Panc1 (cell line): ENCODE data around the gene NAA16. TPM values are rescaled to one million over a fixed set of nuclear protein-coding genes. Genes with fewer than 3 reads are reported as not detected.

Experiments
- ATAC-seq: fragments of 200-7000 bp; cut with Tn5 transposase; 2 replicates; pipeline ENCODE4 v1.9.1; 2020; ENCODE audit warnings: mild to moderate bottlenecking, moderate library complexity
- BruUV-seq: library from RNA; stranded (reverse); fragments of 400-500 nt; replicated peaks from 2 replicates; lab custom pipeline; 2021; lab: Mats Ljungman, UMichigan
- CTCF ChIA-PET: fragments of 300-600 bp; sonication (Branson Sonifier 250); formaldehyde crosslinking; loops from one replicate; lab custom pipeline; 2022; ENCODE audit warnings: antibody characterized with exemption; lab: Charles Lee
- POLR2A ChIA-PET: fragments of 300-600 bp; sonication (Branson Sonifier 250); formaldehyde crosslinking; loops from one replicate; lab custom pipeline; 2022; ENCODE audit warnings: antibody characterized with exemption; lab: Charles Lee
- DNase-seq: peaks from one replicate; pipeline ENCODE4 v3.0.0-alpha.2; 2010; ENCODE audit warnings: low read depth, low spot score
- H3K27ac ChIP-seq: 2 replicates; pipeline ENCODE4 v1.5.1; 2011; ENCODE audit warnings: mild to moderate bottlenecking, low read length, inconsistent platforms
- H3K27me3 ChIP-seq: fragments of 200-500 bp; sonication (Bioruptor generic); 2 replicates; pipeline ENCODE4 v1.6.0; 2014; ENCODE audit warnings: low read length, inconsistent platforms; ENCODE audit not compliant: control insufficient read depth, insufficient read depth
- H3K36me3 ChIP-seq: fragments of 200-500 bp; sonication (Bioruptor generic); 2 replicates; pipeline ENCODE4 v1.5.1; 2014; ENCODE audit warnings: inconsistent platforms, mild to moderate bottlenecking, low read length, moderate library complexity; ENCODE audit not compliant: control insufficient read depth, insufficient read depth
- H3K4me1 ChIP-seq: 2 replicates; pipeline ENCODE4 v1.5.1; 2011; ENCODE audit warnings: inconsistent platforms, mild to moderate bottlenecking, low read length, moderate library complexity; ENCODE audit not compliant: control insufficient read depth, insufficient read depth
- H3K4me3 ChIP-seq, 2 experiments: 2 replicates each; pipeline ENCODE4 v1.5.1; 2011 to 2012; ENCODE audit warnings: low read depth in 2 of 2, low read length in 2 of 2, mild to moderate bottlenecking in 2 of 2, inconsistent platforms in 1 of 2, moderate library complexity in 1 of 2
- H3K9me3 ChIP-seq: fragments of 200-500 bp; sonication (Bioruptor generic); 2 replicates; pipeline ENCODE4 v1.5.1; 2014; ENCODE audit warnings: low read depth, mild to moderate bottlenecking, inconsistent platforms, low read length, moderate library complexity; ENCODE audit not compliant: control insufficient read depth, insufficient read depth
- CTCF ChIP-seq: fragments of 450-650 bp; IDR thresholded peaks from 2 replicates; pipeline ENCODE4 v1.5.1; 2017; ENCODE audit warnings: mild to moderate bottlenecking
- POLR2AphosphoS5 ChIP-seq: IDR thresholded peaks from 2 replicates; pipeline ENCODE4 v1.6.1; 2012; ENCODE audit warnings: mild to moderate bottlenecking, low read depth, low read length, moderate library complexity
- REST ChIP-seq, 2 experiments: IDR thresholded peaks; 2 replicates each; pipeline ENCODE4 v1.6.1; 2011 to 2012; ENCODE audit warnings: low read depth in 2 of 2, control low read depth in 1 of 2, low read length in 1 of 2, mild to moderate bottlenecking in 1 of 2, moderate library complexity in 1 of 2; ENCODE audit not compliant: insufficient read depth in 1 of 2
- SIN3A ChIP-seq: IDR thresholded peaks from 2 replicates; pipeline ENCODE4 v1.6.1; 2012; ENCODE audit warnings: low read depth, mild to moderate bottlenecking, low read length, moderate library complexity, borderline replicate concordance; ENCODE audit not compliant: insufficient read depth
- TCF7L2 ChIP-seq: IDR thresholded peaks from 2 replicates; pipeline ENCODE4 v1.6.1; 2011; ENCODE audit warnings: mild to moderate bottlenecking, low read depth, low read length, inconsistent platforms
- in situ Hi-C: cut with HindIII; loops from 2 replicates; pipeline ENCODE4 v1.10.0; 2016; ENCODE audit warnings: low sequenced_read_pairs, low pct_unique_long_range_greater_than_20kb
- intact Hi-C: fragments of 100-400 bp; cut with micrococcal nuclease; formaldehyde crosslinking; loops from one replicate; pipeline ENCODE4 v1.10.0; 2022; ENCODE audit not compliant: unreplicated experiment
- total RNA-seq: library from RNA; stranded (reverse); gene quantifications from one replicate; pipeline ENCODE4 v1.2.1, GENCODE V29; 2021; ENCODE audit not compliant: unreplicated experiment

The NAA16 gene
- total RNA-seq, 1 experiment from 2014 or later, result 24.2 TPM

GRCh38 chr13:41294914-41295313 is 16.2 kb upstream of the NAA16 start:
- Histone ChIP-seq H3K27ac (peak overlapping the region; percentile 77; the same call in 1 of the 2 replicates), H3K4me1 (peaks cover 5% of the 10 kb centered on the region; the same call in 1 of the 2 replicates), H3K9me3 (no peaks in the 10 kb centered on the region), H3K4me3 (no peak overlapping the region), H3K27me3 (no peaks in the 10 kb centered on the region), H3K36me3 (no peaks in the 10 kb centered on the region)
- in situ Hi-C loops (no loop called here), intact Hi-C loops (no loop called here)
- POLR2A ChIA-PET, result no interaction called here
- no peak for TF ChIP-seq REST (IDR thresholded peaks at IDR 0.05; ENCODE audit: insufficient read depth in 1 of 2, low read depth in 2 of 2, low read length in 1 of 2)
- no peak for TF ChIP-seq TCF7L2
- no peak for TF ChIP-seq CTCF
- no peak for TF ChIP-seq POLR2AphosphoS5
- no peak for TF ChIP-seq SIN3A
- DNase-seq (no peak), ATAC-seq (no peak)
- no TSS peak for BruUV-seq
- CTCF ChIA-PET, result no interaction called here

GRCh38 chr13:41295973-41296372 is 15.1 kb upstream of the NAA16 start:
- POLR2A ChIA-PET, result no interaction called here

More at GRCh38 chr13:41295973-41296372, 15.1 kb upstream of the NAA16 start:
- Histone ChIP-seq H3K27me3 (no peaks in the 10 kb centered on the region), H3K27ac (peak overlapping the region; percentile 77), H3K4me1 (peaks cover 5% of the 10 kb centered on the region; the same call in 1 of the 2 replicates), H3K9me3 (no peaks in the 10 kb centered on the region), H3K4me3 (no peak overlapping the region), H3K36me3 (no peaks in the 10 kb centered on the region)
- no TSS peak for BruUV-seq
- TF ChIP-seq TCF7L2, result no peak
- no peak for TF ChIP-seq REST (IDR thresholded peaks at IDR 0.05; ENCODE audit: insufficient read depth in 1 of 2, low read depth in 2 of 2, low read length in 1 of 2)
- no peak for TF ChIP-seq POLR2AphosphoS5
- no peak for DNase-seq
- intact Hi-C loops (no loop called here), in situ Hi-C loops (no loop called here)
- no peak for ATAC-seq
- CTCF ChIA-PET, result no interaction called here
